ENCODE data around the gene IMPDH1.

- no peak for TF ChIP-seq EZH2 (optimal IDR thresholded peaks at IDR 0.05; ENCODE audit: low read depth, low read length)
- TF ChIP-seq, protein P1, sequence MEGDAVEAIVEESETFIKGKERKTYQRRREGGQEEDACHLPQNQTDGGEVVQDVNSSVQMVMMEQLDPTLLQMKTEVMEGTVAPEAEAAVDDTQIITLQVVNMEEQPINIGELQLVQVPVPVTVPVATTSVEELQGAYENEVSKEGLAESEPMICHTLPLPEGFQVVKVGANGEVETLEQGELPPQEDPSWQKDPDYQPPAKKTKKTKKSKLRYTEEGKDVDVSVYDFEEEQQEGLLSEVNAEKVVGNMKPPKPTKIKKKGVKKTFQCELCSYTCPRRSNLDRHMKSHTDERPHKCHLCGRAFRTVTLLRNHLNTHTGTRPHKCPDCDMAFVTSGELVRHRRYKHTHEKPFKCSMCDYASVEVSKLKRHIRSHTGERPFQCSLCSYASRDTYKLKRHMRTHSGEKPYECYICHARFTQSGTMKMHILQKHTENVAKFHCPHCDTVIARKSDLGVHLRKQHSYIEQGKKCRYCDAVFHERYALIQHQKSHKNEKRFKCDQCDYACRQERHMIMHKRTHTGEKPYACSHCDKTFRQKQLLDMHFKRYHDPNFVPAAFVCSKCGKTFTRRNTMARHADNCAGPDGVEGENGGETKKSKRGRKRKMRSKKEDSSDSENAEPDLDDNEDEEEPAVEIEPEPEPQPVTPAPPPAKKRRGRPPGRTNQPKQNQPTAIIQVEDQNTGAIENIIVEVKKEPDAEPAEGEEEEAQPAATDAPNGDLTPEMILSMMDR (IDR thresholded peaks at IDR 0.05; ENCODE audit: low read length), result no peak
- TF ChIP-seq EZH2phosphoT487 (IDR thresholded peaks at IDR 0.05; ENCODE audit: low read length), result no peak
Measured at GRCh38 chr7:128409596-128410450, at the start of gene IMPDH1.
